ENCODE data around the gene CD79B.

The CD79B gene

GRCh38 chr17:63950940-63951907, 19.1 kb upstream of the CD79B start:
- no peak for DNase-seq

GRCh38 chr17:63949576-63950250, 17.6 kb upstream of the CD79B start:
- no peak for DNase-seq

GRCh38 chr17:63948521-63948920, 16.4 kb upstream of the CD79B start:
- no peak for DNase-seq

GRCh38 chr17:63947711-63948330, 15.7 kb upstream of the CD79B start:
- DNase-seq = no peak

- DNase-seq = peak; percentile 46
These were observed 14.6 kb upstream of the CD79B start for GRCh38 chr17:63946440-63947363.

- no peak for DNase-seq
These were observed 13.8 kb upstream of the CD79B start for GRCh38 chr17:63945784-63946439.

GRCh38 chr17:63944736-63945499, 12.8 kb upstream of the CD79B start:
- no peak for DNase-seq

GRCh38 chr17:63943745-63944144, 11.6 kb upstream of the CD79B start:
- no peak for DNase-seq

- no peak for DNase-seq
These were observed 10.3 kb upstream of the CD79B start for GRCh38 chr17:63942309-63942985.

- no peak for DNase-seq
These were observed 9.6 kb upstream of the CD79B start for GRCh38 chr17:63941751-63942150.

GRCh38 chr17:63941162-63941561, 9.0 kb upstream of the CD79B start:
- DNase-seq = no peak

- no peak for DNase-seq
These were observed 8.5 kb upstream of the CD79B start for GRCh38 chr17:63940584-63940983.

- no peak for DNase-seq
These were observed 7.8 kb upstream of the CD79B start for GRCh38 chr17:63939884-63940283.

- DNase-seq = no peak
These were observed 7.3 kb upstream of the CD79B start for GRCh38 chr17:63939401-63939800.

GRCh38 chr17:63937920-63938319, 5.8 kb upstream of the CD79B start:
- no peak for DNase-seq

GRCh38 chr17:63937319-63937718, 5.2 kb upstream of the CD79B start:
- DNase-seq = no peak

GRCh38 chr17:63934183-63935112, 2.3 kb upstream of the CD79B start:
- DNase-seq = no peak

GRCh38 chr17:63933598-63933997, 1.5 kb upstream of the CD79B start:
- no peak for DNase-seq

- no peak for DNase-seq
These were observed 590 bp upstream of the CD79B start for GRCh38 chr17:63932721-63933120.
